Muscle layer of duodenum (tissue), 2 donors: Measurements from ENCODE around the gene RO60.
"Not testable (repeated sequence)": the region's sequence is repeated elsewhere in the genome, so short reads cannot be mapped to it uniquely, and the experiment has no call there.

ENCODE experiments used
- H3K27ac ChIP-seq: one replicate; pipeline ENCODE4 v1.7.0; 2013; ENCODE audit warnings: mild to moderate bottlenecking, low read length
- H3K27me3 ChIP-seq: one replicate; pipeline ENCODE4 v1.7.0; 2013; ENCODE audit warnings: low read depth, mild to moderate bottlenecking, control low read depth, low read length
- H3K36me3 ChIP-seq, 2 donors: one replicate each; pipeline ENCODE4 v1.7.0; 2013; ENCODE audit warnings: low read length in 2 of 2, control low read depth in 1 of 2, mild to moderate bottlenecking in 1 of 2; ENCODE audit not compliant: insufficient read depth in 2 of 2, control insufficient read depth in 1 of 2
- H3K4me1 ChIP-seq, 2 donors: one replicate each; pipeline ENCODE4 v1.7.0; 2013; ENCODE audit warnings: low read length in 2 of 2, mild to moderate bottlenecking in 2 of 2, control low read depth in 1 of 2, moderate library complexity in 1 of 2; ENCODE audit not compliant: insufficient read depth in 2 of 2, control insufficient read depth in 1 of 2
- H3K4me3 ChIP-seq, 2 donors: one replicate each; pipeline ENCODE4 v1.7.0; 2013; ENCODE audit warnings: low read length in 2 of 2, low read depth in 1 of 2, mild to moderate bottlenecking in 1 of 2
- H3K9me3 ChIP-seq, 2 donors: one replicate each; pipeline ENCODE4 v1.7.0; 2013; ENCODE audit warnings: low read length in 2 of 2, control low read depth in 1 of 2, mild to moderate bottlenecking in 1 of 2; ENCODE audit not compliant: control insufficient read depth in 1 of 2
- donor health status: healthy.

Gene RO60

DNA sequence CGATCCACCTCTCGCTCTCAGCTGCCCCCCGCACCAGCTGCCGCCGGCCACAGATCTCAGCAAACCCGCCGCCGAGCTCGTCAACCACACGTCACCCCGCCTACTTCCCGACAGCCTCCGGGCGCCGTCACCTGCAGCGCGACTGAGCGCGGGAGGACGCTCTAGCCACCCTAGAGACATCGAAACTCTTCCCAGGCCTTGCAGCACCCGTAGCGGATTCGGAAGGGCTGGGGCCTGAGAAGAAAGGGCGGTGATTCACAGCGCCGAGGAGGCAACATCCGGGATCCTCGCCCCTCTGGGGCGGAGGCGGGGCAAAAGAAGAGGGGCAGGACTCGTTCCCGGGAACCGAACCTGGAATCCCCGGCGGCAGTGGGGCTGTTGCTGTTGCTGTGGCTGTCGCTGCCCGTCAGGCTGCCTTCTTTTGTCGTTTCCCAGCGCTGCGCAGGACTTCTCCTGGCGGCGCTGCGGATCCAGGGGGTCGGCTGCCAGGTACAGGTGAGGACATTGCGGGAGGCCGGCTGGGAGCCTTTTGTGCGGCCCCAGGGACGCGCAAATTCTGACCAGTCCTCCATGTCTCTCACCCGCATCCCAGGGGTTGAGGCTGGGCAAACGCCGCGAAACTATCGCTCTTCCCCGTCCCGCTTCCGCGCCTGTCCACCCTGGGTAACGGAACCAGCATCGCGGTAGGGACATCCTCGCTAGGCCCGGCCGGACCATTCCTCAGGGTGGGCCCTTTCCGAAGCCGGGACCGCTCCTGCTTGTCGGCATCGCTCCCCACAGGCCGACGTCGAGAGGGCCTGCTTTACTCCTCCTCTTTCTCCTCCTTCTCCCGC is at the start of gene RO60, which contains the start of gene UCHL5:
Gene RO60 (plus strand): TSS at position 331 of the 833 bp plus-strand sequence. CDS start 9,443 bp downstream, outside the sequence.
Gene UCHL5 (minus strand): TSS at position 79 of the 833 bp plus-strand sequence. CDS start 100 bp downstream, outside the sequence.
- Histone ChIP-seq H3K27ac (peak within 1 kb of the TSS; percentile 93), H3K4me1 (peaks cover 14 to 16% of the 10 kb centered on the region in 2 donors), H3K4me3 (peak within 1 kb of the TSS; percentile 79 to 82), H3K27me3 (no peaks in the 10 kb centered on the region), H3K36me3 (peaks cover 0 to 6% of the 10 kb centered on the region in 2 donors), H3K9me3 (no peaks in the 10 kb centered on the region)

DNA sequence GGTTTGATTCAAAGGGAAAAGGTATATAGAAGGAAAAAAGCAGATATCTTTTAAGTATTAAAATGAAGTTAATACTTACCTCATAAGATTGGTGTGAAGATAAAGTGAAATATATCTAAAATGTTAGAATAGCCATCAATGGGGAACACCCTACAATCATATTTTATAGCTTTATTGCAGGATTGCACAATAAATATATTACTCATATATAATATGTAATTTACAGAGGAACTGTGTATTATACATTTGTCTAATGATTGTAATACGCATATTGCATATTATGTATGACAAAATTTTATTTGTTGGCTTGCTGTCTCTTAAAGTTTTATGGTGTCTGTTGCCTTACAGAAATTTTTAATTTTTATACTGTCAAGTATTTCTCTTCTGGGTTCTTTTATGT is 48.0 kb upstream of the RO60 start:
- no peaks in the 10 kb centered on the region for H3K27me3 ChIP-seq
- H3K36me3 ChIP-seq, result no peaks in the 10 kb centered on the region
- no peak overlapping the region for H3K4me3 ChIP-seq
- H3K27ac ChIP-seq, result no peak overlapping the region
- no peaks in the 10 kb centered on the region for H3K9me3 ChIP-seq
- H3K4me1 ChIP-seq, result no peaks in the 10 kb centered on the region

DNA sequence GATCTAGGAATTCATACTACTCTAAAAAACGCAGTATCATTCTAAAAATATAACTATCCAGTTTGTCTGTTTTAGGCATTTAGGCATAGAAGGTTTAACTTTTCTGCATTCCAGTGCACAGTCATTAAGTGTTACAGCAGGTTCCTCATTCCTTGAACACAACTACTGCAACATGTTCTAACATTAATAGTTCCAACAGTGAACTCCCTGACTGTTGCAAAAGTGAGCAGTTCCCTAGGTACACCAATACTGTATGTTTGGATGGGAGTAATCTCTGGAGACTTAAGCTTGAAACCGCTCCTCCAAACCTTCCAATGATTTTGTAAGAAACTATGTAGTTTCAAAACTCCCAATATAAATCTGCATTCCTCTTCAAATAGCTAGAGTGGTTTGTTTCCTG is 46.4 kb upstream of the RO60 start:
- H3K9me3 ChIP-seq, result no peaks in the 10 kb centered on the region
- H3K4me1 ChIP-seq, result no peaks in the 10 kb centered on the region

GRCh38 chr1:193013707-193014106 is 45.7 kb upstream of the RO60 start:
- H3K9me3 ChIP-seq, result no peaks in the 10 kb centered on the region
- H3K27ac ChIP-seq, result peak overlapping the region; percentile 11
- H3K4me3 ChIP-seq, result no peak overlapping the region
- no peaks in the 10 kb centered on the region for H3K36me3 ChIP-seq
- no peaks in the 10 kb centered on the region for H3K4me1 ChIP-seq
- H3K27me3 ChIP-seq, result no peaks in the 10 kb centered on the region

More for the DNA sequence above, 46.4 kb upstream of the RO60 start:
- Histone ChIP-seq H3K4me3 (no peak overlapping the region), H3K36me3 (no peaks in the 10 kb centered on the region), H3K27ac (no peak overlapping the region), H3K27me3 (no peaks in the 10 kb centered on the region)

GRCh38 chr1:193014400-193014799 is 45.0 kb upstream of the RO60 start:
- H3K36me3 ChIP-seq, result no peaks in the 10 kb centered on the region
- no peaks in the 10 kb centered on the region for H3K27me3 ChIP-seq
- no peaks in the 10 kb centered on the region for H3K4me1 ChIP-seq
- peak overlapping the region; percentile 32 for H3K27ac ChIP-seq
- H3K4me3 ChIP-seq, result no peak overlapping the region
- H3K9me3 ChIP-seq, result no peaks in the 10 kb centered on the region

DNA sequence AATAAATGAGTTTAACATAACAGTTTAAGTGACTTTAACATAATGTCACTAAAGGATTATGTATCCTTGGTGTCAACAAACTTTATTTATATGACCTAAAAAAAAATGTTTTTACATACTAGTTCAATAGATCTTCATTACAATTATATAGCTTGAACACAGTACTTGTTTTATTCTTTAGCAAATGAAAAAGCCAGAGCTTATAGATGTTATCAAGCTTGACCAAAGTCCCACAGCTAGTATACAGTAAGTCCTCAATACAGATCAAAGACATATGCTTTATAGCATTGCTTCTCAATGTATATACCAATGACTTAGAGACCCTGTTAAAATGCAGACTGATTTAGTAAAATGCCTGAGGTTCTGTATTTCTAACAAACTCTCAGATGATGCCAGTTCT is 42.6 kb upstream of the RO60 start:
- peaks cover 0 to 6% of the 10 kb centered on the region in 2 donors for H3K36me3 ChIP-seq

DNA sequence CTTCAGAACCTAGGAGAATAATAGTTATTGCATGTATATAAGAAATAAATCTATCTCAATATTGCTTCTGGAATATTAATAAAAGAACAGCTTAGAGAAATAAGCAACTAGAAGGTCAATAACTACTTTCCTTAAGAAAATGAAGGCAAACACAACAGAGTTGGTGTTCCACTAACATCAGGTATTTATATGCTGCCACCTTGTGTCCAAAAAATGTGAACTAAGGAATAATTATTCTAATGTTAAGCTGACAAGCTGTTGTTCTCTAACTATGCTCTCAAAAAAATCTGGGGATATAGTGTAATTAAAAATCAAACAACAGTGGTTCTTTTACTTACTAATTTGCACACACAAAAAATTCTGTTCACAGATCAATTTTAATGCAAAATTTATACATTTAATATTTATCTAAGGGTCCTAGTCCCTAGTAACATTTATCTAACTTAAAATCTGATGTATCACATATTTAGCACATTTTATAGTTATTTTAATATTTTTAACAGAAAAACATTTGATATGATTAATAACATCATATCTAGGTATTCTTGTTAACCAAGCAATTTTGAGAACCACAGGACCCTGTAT is 39.9 kb upstream of the RO60 start:
- Histone ChIP-seq H3K27me3 (no peaks in the 10 kb centered on the region), H3K36me3 (peaks cover 0 to 6% of the 10 kb centered on the region in 2 donors), H3K4me1 (no peaks in the 10 kb centered on the region), H3K4me3 (no peak overlapping the region), H3K9me3 (no peaks in the 10 kb centered on the region), H3K27ac (no peak overlapping the region)

More for the DNA sequence above, 42.6 kb upstream of the RO60 start:
- Histone ChIP-seq H3K4me3 (no peak overlapping the region), H3K4me1 (no peaks in the 10 kb centered on the region), H3K27me3 (no peaks in the 10 kb centered on the region), H3K27ac (no peak overlapping the region), H3K9me3 (no peaks in the 10 kb centered on the region)

GRCh38 chr1:193025218-193025617 is 34.2 kb upstream of the RO60 start:
- H3K4me3 ChIP-seq, result no peak overlapping the region
- no peak overlapping the region for H3K27ac ChIP-seq
- H3K36me3 ChIP-seq, result peaks cover 5 to 17% of the 10 kb centered on the region in 2 donors
- no peaks in the 10 kb centered on the region for H3K27me3 ChIP-seq
- no peaks in the 10 kb centered on the region for H3K4me1 ChIP-seq
- H3K9me3 ChIP-seq, result no peaks in the 10 kb centered on the region

DNA sequence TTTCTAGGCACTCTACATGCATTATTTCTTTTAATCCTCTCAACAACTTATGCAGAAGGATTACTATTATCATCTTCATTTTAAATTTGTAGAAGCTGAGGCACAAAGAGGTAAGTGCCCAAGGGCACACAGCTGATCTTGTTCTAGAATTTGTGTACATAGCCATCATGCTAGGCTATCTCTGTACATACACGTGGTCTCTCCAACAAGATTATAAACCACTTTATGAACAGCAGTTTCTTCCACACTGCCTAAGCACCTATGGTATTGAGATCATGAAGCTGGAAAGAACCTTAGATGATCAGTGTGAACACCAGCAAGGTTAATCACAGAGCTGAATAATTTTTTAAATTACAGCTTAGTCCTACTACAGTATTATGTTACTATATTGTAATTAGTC is 29.1 kb upstream of the RO60 start:
- Histone ChIP-seq H3K4me3 (no peak overlapping the region), H3K9me3 (no peaks in the 10 kb centered on the region), H3K27ac (no peak overlapping the region), H3K4me1 (no peaks in the 10 kb centered on the region), H3K36me3 (peaks cover 5 to 12% of the 10 kb centered on the region in 2 donors), H3K27me3 (no peaks in the 10 kb centered on the region)

DNA sequence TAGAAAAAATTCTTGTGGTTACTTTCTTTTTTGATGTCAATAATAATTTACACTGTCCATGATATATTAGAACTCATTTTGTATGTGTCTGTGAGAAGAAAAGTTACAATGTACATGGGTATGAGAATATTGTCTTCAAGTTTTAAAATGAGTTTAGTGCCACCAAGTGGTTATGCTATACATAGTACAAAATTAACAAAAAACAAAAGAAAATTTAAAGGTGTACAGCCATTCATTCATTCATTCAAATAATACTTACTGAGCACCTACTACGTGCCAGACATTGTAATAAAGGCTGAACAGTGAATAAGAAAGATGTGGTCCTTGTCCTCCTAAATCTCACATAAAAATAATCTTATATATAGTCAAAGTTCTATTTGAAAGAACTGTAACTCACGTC is 28.0 kb upstream of the RO60 start:
- no peaks in the 10 kb centered on the region for H3K27me3 ChIP-seq
- peaks cover 2 to 6% of the 10 kb centered on the region in 2 donors for H3K36me3 ChIP-seq
- H3K9me3 ChIP-seq, result no peaks in the 10 kb centered on the region
- H3K27ac ChIP-seq, result no peak overlapping the region
- no peak overlapping the region for H3K4me3 ChIP-seq
- no peaks in the 10 kb centered on the region for H3K4me1 ChIP-seq

DNA sequence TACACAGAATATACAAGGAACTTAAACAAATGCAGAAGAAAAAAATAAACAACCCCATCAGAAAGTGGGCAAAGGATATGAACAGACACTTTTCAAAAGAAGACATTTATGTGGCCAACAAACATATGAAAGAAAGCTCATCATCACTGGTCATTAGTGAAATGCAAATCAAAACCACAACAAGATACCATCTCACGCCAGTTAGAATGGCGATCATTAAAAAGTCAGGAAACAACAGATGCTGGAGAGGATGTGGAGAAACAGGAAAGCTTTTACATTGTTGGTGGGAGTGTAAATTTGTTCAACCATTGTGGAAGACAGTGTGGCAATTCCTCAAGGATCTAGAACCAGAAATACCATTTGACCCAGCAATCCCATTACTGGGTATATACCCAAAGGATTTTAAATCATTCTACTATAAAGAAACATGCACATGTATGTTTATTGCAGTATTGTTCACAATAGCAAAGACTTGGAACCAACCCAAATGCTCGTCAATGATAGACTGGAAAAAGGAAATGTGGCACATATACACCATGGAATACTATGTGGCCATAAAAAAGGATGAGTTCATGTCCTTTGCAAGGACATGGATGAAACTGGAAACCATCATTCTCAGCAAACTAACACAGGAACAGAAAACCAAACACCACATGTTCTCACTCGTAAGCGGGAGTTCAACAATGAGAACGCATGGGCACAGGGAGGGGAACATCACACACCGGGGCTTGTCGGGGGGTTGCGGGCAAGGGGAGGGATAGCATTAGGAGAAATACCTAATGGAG is 26.6 kb upstream of the RO60 start:
- H3K4me3 ChIP-seq, H3K4me1 ChIP-seq, H3K36me3 ChIP-seq, H3K27me3 ChIP-seq, H3K9me3 ChIP-seq, H3K27ac ChIP-seq: not testable (repeated sequence)
